Spleen (tissue), 7 donors: Measurements from ENCODE around the gene GYS1.

Source experiments
- POLR2A ChIP-seq, 3 donors: fragments of 450-650 bp; IDR thresholded peaks; one replicate each; pipeline ENCODE4 v1.5.1; 2017; ENCODE audit warnings: antibody characterized with exemption in 3 of 3, mild to moderate bottlenecking in 1 of 3
- POLR2AphosphoS5 ChIP-seq, 3 donors: sonication (generic); formaldehyde crosslinking; IDR thresholded peaks; one replicate each; pipeline ENCODE4 v1.5.1; 2017; ENCODE audit warnings: antibody characterized with exemption in 3 of 3
- TF ChIP-seq, protein P1 (sequence below), 11 experiments: fragments of 200-600 bp in 7 of 11; fragments of 450-650 bp in 4 of 11; sonication (generic) in 4 of 11; IDR thresholded peaks in 8 of 11; conservative IDR thresholded peaks in 3 of 11; 1 replicate in 7 of 11; 2 replicates in 4 of 11; pipeline versions ENCODE4 v1.4.0 to v1.8.0; 2016 to 2021; ENCODE audit warnings: antibody characterized with exemption in 11 of 11, inconsistent platforms in 4 of 11, mild to moderate bottlenecking in 1 of 11
- donor health status: DM: no; HTN: no; CAD: no; lungs with moderate emphysema.
- donor health status: DM: no; HTN: no; CAD: no.
- donor health status: DM: no; HTN: no; CAD: no.

DNA sequence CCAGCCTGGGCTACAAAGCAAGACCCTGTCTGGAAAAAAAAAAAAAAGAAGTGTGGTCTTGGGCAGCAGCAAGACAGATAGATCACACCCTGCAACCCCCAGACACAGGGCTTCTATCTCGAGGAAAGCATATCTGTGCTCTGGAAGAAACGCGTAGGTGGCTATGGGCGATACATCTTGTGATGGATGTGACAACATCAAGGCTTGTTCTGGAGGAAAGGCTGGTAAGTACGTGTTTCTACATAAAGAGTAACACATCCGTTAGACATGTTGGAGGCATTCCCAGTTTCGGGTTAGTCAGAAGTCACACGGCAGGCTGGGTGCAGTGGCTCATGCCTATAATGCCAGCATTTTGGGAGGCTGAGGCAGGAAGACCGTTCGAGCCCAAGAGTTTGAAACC is 66.2 kb downstream of the GYS1 start:
- TF ChIP-seq, protein P1, sequence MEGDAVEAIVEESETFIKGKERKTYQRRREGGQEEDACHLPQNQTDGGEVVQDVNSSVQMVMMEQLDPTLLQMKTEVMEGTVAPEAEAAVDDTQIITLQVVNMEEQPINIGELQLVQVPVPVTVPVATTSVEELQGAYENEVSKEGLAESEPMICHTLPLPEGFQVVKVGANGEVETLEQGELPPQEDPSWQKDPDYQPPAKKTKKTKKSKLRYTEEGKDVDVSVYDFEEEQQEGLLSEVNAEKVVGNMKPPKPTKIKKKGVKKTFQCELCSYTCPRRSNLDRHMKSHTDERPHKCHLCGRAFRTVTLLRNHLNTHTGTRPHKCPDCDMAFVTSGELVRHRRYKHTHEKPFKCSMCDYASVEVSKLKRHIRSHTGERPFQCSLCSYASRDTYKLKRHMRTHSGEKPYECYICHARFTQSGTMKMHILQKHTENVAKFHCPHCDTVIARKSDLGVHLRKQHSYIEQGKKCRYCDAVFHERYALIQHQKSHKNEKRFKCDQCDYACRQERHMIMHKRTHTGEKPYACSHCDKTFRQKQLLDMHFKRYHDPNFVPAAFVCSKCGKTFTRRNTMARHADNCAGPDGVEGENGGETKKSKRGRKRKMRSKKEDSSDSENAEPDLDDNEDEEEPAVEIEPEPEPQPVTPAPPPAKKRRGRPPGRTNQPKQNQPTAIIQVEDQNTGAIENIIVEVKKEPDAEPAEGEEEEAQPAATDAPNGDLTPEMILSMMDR (IDR thresholded peaks at IDR 0.05 in 8 of 11, conservative IDR thresholded peaks at IDR 0.05 in 3 of 11), result no peak
- no peak for TF ChIP-seq POLR2A (IDR thresholded peaks at IDR 0.05)
- TF ChIP-seq POLR2AphosphoS5 (IDR thresholded peaks at IDR 0.05), result peak in 1 of 3 donors; percentile 77
